ENCODE measurements around the gene FAM81B. TPM values are rescaled to one million over a fixed set of nuclear protein-coding genes. Genes with fewer than 3 reads are reported as not detected.

The FAM81B gene
- total and polyA plus RNA-seq, 4 donors: not detected

DNA sequence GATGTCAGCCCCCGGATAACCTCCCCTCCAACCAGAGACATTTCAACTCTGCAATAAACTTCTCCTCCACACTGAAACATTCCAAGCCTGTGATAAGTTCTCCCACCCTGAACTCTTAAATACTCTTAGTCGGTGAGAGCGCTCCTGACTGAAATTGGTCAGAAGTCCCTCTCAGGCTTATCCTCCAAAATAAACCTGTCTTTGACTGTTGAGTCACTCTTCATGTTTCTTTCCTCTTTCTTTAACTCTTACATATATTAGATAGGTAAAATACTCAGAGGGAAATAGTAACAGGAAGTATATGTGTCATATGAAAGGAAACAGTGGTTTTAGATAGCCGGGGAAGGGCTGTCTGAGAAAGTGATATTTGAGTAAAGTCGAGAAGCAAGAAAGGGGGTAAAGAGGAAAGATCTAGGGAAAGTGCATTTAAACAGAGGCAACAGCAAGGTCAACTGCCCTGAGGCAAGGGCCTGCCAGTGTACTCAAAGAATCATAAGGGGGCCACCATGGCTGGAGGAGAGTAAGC, 11.0 kb upstream of the FAM81B start:
- Histone ChIP-seq H3K27me3 (ENCODE audit: control insufficient read depth in 4 of 4, insufficient read depth in 4 of 4, low read length in 3 of 4) (no peaks in the 10 kb centered on the region), H3K36me3 (ENCODE audit: control insufficient read depth in 4 of 4, insufficient read depth in 3 of 4, low read depth in 1 of 4, low read length in 3 of 4) (no peaks in the 10 kb centered on the region), H3K4me3 (ENCODE audit: low read depth in 1 of 3, low read length in 3 of 3) (no peak overlapping the region), H3K9ac (ENCODE audit: low read depth in 1 of 2, low read length in 2 of 2) (no peak overlapping the region), H3K27ac (ENCODE audit: low read depth in 1 of 2, low read length in 2 of 2) (no peak overlapping the region), H3K4me1 (ENCODE audit: control insufficient read depth in 4 of 4, insufficient read depth in 4 of 4, low read length in 3 of 4) (no peaks in the 10 kb centered on the region), H3K9me3 (ENCODE audit: control insufficient read depth in 4 of 4, low read length in 3 of 4) (no peaks in the 10 kb centered on the region)
- 85% methylated on average over 5 of the region's 5 CpGs for WGBS
- TF ChIP-seq EGR1 (IDR thresholded peaks at IDR 0.05; ENCODE audit: low read depth in 2 of 2): no peak
- DNase-seq (ENCODE audit: low spot score): no peak

DNA sequence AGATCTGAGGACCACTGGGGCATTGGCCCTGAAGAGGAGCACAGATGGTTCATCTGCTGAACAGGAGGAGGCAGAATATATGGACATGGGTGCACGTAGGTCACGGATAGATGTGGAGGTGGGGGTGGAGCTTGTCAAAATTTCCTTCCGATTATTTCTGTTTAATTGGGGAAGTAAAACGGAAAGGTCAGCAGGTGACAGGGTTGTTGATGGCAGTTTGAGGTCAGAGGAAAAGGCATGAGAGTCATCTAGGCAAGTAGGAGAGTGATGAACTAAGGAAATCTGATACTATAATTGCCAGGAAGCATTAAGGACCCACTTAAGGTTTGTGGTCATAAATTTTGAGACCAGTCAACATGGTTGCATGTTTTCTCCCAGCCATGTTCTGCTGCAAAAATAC, 8.4 kb upstream of the FAM81B start:
- TF ChIP-seq RXRA (IDR thresholded peaks at IDR 0.05) (no peak), HNF4G (IDR thresholded peaks at IDR 0.05) (no peak), GABPA (IDR thresholded peaks at IDR 0.05 in 1 of 2, conservative IDR thresholded peaks at IDR 0.05 in 1 of 2) (no peak), FOXA2 (IDR thresholded peaks at IDR 0.05) (no peak), TAF1 (conservative IDR thresholded peaks at IDR 0.05) (no peak), YY1 (IDR thresholded peaks at IDR 0.05) (no peak), HNF4A (conservative IDR thresholded peaks at IDR 0.05) (no peak), RAD21 (IDR thresholded peaks at IDR 0.05) (no peak), NR2F2 (IDR thresholded peaks at IDR 0.05) (no peak)
- TF ChIP-seq, protein P1, sequence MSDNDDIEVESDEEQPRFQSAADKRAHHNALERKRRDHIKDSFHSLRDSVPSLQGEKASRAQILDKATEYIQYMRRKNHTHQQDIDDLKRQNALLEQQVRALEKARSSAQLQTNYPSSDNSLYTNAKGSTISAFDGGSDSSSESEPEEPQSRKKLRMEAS (IDR thresholded peaks at IDR 0.05): no peak
- TF ChIP-seq, protein P2, sequence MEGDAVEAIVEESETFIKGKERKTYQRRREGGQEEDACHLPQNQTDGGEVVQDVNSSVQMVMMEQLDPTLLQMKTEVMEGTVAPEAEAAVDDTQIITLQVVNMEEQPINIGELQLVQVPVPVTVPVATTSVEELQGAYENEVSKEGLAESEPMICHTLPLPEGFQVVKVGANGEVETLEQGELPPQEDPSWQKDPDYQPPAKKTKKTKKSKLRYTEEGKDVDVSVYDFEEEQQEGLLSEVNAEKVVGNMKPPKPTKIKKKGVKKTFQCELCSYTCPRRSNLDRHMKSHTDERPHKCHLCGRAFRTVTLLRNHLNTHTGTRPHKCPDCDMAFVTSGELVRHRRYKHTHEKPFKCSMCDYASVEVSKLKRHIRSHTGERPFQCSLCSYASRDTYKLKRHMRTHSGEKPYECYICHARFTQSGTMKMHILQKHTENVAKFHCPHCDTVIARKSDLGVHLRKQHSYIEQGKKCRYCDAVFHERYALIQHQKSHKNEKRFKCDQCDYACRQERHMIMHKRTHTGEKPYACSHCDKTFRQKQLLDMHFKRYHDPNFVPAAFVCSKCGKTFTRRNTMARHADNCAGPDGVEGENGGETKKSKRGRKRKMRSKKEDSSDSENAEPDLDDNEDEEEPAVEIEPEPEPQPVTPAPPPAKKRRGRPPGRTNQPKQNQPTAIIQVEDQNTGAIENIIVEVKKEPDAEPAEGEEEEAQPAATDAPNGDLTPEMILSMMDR (IDR thresholded peaks at IDR 0.05; ENCODE audit: low read depth, low read length, missing input control): no peak
- TF ChIP-seq, protein P3, sequence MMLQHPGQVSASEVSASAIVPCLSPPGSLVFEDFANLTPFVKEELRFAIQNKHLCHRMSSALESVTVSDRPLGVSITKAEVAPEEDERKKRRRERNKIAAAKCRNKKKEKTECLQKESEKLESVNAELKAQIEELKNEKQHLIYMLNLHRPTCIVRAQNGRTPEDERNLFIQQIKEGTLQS (IDR thresholded peaks at IDR 0.05): no peak
- Histone ChIP-seq H3K27ac (ENCODE audit: low read depth in 1 of 2, low read length in 2 of 2) (no peak overlapping the region), H3K9me3 (ENCODE audit: control insufficient read depth in 4 of 4, low read length in 3 of 4) (no peaks in the 10 kb centered on the region), H3K4me1 (ENCODE audit: control insufficient read depth in 4 of 4, insufficient read depth in 4 of 4, low read length in 3 of 4) (no peaks in the 10 kb centered on the region), H3K27me3 (ENCODE audit: control insufficient read depth in 4 of 4, insufficient read depth in 4 of 4, low read length in 3 of 4) (no peaks in the 10 kb centered on the region), H3K36me3 (ENCODE audit: control insufficient read depth in 4 of 4, insufficient read depth in 3 of 4, low read depth in 1 of 4, low read length in 3 of 4) (no peaks in the 10 kb centered on the region), H3K4me3 (ENCODE audit: low read depth in 1 of 3, low read length in 3 of 3) (no peak overlapping the region), H3K9ac (ENCODE audit: low read depth in 1 of 2, low read length in 2 of 2) (no peak overlapping the region)
- DNase-seq (ENCODE audit: low spot score): no peak
- WGBS: 66% methylated on average over 4 of the region's 4 CpGs

DNA sequence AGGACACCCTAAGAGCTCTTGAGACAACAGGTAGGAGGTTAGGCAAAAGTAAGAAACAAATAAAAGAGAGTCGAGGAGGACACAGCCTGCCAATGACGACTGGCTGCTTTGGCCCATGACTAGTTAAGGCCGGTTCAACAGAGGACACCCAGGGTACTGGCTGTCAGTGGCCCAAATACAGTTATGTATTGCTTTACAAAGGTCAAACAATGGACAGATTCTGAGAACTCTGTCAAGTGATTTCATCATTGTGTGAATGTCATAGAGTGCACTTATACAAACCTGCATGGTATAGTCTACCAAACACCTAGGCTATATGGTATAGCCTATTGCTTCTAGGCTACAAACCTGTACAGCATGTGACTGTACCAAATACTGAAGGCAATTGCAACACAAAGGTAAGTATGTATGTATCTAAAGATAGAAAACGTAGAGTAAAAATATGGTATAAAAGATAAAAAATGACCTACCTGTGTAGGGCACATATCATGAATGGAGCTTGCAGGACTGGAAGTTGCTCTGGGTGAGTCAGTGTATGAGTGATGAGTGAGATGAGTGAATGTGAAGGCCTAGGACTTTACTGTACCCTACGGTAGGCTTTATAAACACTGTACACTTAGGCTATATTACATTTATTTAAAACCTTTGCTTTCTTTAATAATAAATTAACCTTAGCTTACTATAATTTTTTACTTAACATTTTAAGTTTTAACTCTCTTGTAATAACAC, 6.5 kb upstream of the FAM81B start:
- no peaks in the 10 kb centered on the region for H3K4me1 ChIP-seq (ENCODE audit: control insufficient read depth in 4 of 4, insufficient read depth in 4 of 4, low read length in 3 of 4)
- H3K9me3 ChIP-seq (ENCODE audit: control insufficient read depth in 4 of 4, low read length in 3 of 4): no peaks in the 10 kb centered on the region
- TF ChIP-seq JUND (IDR thresholded peaks at IDR 0.05): no peak
- TF ChIP-seq YY1 (IDR thresholded peaks at IDR 0.05): no peak
- no peak for TF ChIP-seq RXRA (IDR thresholded peaks at IDR 0.05)
- TF ChIP-seq EGR1 (IDR thresholded peaks at IDR 0.05; ENCODE audit: low read depth in 2 of 2): no peak
- TF ChIP-seq FOXA1 (IDR thresholded peaks at IDR 0.05): no peak
- no peak for TF ChIP-seq FOXA2 (IDR thresholded peaks at IDR 0.05)
- TF ChIP-seq, protein P3 (IDR thresholded peaks at IDR 0.05): no peak
- no peak for TF ChIP-seq RAD21 (IDR thresholded peaks at IDR 0.05)
- TF ChIP-seq HNF4G (IDR thresholded peaks at IDR 0.05): no peak
- TF ChIP-seq NR2F2 (IDR thresholded peaks at IDR 0.05): no peak
- H3K4me3 ChIP-seq (ENCODE audit: low read depth in 1 of 3, low read length in 3 of 3): no peak overlapping the region
- H3K9ac ChIP-seq (ENCODE audit: low read depth in 1 of 2, low read length in 2 of 2): no peak overlapping the region
- no peak for DNase-seq (ENCODE audit: low spot score)
- H3K27ac ChIP-seq (ENCODE audit: low read depth in 1 of 2, low read length in 2 of 2): no peak overlapping the region
- H3K36me3 ChIP-seq (ENCODE audit: control insufficient read depth in 4 of 4, insufficient read depth in 3 of 4, low read depth in 1 of 4, low read length in 3 of 4): no peaks in the 10 kb centered on the region
- 69% methylated on average over 5 of the region's 5 CpGs for WGBS
- H3K27me3 ChIP-seq (ENCODE audit: control insufficient read depth in 4 of 4, insufficient read depth in 4 of 4, low read length in 3 of 4): no peaks in the 10 kb centered on the region
